ENCODE results near the gene TSPAN12. TPM values are rescaled to one million over a fixed set of nuclear protein-coding genes. Genes with fewer than 3 reads are reported as not detected.
A peak's percentile ranks its signal among the peaks of the same experiment; 100 is the strongest.
"Not testable (repeated sequence)": the region's sequence is repeated elsewhere in the genome, so short reads cannot be mapped to it uniquely, and the experiment has no call there.

The TSPAN12 gene
- polyA plus RNA-seq, 4 donors, result 181 to 199 (median 193) TPM

DNA sequence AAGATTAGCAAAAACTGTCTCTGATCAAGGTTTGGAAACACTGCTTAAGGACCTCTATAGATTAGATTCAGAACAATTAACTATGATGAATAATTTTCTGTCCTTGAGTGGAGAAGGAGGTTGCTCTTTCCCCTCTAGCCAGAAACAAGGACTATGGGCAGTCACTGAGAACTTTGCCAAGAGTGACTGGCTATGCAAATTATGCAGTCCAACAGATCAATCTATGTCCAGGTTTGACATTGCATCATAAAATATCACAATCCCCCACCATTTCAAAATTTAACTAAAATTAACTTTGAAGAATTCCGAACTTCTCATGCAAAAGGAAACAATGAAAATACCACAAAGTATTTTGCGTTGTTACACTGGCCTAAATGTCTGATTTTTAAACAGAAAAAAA lies 50.6 kb downstream of the TSPAN12 start:
- DNase-seq (ENCODE audit: low read depth in 4 of 4, low spot score in 3 of 4), result no peak

DNA sequence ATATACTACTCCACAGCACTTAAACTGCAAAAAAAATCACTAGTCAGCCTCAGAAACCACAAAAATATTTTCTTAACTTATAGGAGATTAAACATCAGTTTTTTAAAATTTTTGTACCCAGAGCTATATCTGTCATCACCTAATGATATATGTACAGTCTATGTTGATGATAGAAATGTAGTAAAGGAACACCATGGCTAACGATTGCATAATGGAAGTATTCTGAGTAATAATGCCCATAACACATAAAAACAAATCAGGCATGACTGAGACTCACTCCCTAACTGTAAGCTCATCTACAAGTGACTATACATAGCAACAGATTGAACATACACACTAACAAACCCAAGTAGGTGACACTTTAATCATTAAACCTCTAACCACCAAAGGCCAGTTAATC lies 51.3 kb downstream of the TSPAN12 start:
- no peak for DNase-seq (ENCODE audit: low read depth in 4 of 4, low spot score in 3 of 4)

DNA sequence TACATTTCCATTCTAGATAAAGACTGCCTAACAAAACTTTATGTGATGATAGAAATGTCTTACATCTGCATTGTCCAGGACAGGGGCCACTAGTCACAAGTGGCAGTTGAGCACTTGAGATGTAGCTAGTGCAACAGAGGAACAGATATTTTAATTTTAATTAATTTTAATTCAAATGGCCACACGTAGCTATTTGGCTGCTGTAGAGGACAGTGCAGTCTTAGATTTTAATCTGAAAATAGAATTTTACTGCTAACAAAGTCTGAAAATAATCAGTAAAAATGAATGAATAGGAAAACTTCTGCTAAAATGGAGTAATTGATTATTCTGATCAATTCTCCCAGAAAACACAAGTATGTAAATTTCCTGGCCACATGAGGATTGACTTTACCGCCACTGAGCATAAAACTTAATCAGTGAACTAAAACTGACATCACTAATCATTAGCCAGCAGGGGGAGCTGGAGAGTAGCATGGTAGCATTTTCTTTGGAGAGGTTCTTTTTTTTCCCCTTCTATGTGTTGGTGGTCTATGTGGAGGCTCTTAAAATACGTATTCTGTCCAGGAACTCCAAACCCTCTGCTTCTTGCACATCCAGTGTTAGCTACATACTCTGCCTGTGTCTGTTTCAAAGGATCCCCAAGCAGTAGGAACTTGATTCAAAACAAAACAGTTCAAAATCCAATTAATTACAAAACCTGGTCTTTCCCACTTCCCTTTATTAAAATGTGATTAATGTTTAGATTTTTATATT lies 52.1 kb downstream of the TSPAN12 start:
- DNase-seq (ENCODE audit: low read depth in 4 of 4, low spot score in 3 of 4), result peak; percentile 64 to 76 (median 76)

DNA sequence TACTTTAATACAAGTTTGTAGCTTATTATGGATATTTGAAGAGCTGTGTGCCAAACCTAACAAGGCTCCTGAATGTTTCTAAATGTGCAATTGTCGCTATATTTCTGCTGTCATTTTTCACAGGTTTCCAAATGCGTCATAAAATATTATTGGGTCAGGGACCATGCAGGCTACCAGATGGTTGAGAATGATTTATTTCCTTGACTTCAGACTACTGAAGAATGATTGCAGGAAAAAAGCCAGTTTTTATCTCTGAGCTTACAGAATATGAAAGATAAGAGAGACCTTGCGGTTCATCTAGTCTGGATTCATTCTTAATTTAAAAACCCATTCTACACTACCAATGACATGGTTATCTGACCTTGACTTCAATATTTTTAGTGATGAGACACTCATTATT lies 55.2 kb downstream of the TSPAN12 start:
- no peak for DNase-seq (ENCODE audit: low read depth in 4 of 4, low spot score in 3 of 4)

DNA sequence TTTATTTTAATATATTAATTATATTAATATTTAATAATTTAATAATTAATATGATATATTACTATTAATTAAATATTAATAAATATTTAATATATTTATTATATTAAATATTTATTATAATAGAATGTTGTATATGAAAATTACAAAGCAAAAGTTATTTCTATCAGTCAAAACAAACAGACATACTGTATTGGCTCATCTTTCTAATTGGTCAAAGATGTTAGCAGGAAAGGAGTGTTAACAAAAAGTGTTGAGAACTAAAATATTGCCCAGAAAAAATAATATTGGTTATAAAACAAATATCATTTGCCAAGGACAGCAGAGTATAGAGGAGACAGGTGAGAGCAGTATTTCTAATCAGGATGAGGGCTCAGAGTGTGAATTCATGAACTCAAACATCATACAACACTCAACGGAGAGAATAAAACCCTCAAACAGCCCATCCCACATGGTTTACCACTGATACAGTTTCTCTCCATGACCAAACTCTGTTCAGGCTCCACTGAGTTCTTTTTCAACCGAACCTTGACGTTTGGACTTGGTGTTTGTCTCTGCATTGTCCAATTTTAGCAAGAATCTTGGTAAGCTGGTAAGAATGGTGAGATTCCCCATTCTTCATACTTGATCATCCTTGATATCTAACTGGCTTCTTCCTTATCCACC lies 58.0 kb downstream of the TSPAN12 start:
- DNase-seq (ENCODE audit: low read depth in 4 of 4, low spot score in 3 of 4), result no peak

DNA sequence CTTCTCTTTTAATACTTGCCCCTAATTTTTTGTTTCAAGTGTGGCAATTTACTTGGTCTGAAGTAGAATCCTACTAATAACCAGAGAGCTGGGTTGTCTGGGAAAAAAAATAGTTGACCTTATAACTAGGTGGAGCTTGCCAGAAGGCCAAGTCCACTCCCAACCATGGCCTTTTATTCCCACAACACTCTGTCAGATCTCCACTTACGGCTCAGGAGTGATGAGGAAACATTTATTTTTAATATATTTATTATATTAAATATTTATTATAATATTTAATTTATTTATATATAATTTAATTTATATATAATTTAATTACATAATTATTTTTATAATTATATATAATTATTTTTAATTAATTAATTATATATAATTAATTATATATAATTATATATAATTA lies 58.8 kb downstream of the TSPAN12 start:
- DNase-seq (ENCODE audit: low read depth in 4 of 4, low spot score in 3 of 4), result no peak

DNA sequence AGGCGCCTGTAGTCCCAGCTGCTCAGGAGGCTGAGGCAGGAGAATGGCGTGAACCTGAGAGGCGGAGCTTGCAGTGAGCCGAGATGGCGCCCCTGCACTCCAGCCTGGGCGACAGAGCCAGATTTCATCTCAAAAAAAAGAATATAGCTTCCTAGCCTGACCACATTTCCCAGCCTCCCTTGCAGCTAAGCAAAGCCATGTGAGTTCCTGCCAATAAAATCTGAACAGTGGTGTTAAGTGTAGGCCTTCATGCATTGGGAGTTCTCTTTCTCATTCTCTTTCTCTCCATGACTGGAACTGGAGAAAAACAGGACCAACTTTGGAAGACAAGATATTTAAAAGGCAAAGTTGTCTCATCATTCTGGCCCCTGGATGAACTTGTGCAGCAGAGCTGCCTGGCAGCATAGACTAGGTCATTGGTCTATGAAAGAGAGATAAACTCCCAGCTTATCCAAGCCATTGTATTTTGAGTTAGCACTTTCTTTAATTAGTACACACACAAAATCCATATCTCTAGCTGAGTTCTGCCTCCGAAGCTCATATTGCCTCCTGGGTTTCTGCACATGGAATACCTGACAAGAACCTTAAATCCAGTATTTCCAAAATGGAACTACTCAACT lies 60.8 kb downstream of the TSPAN12 start:
- DNase-seq (ENCODE audit: low read depth in 4 of 4, low spot score in 3 of 4), result no peak

DNA sequence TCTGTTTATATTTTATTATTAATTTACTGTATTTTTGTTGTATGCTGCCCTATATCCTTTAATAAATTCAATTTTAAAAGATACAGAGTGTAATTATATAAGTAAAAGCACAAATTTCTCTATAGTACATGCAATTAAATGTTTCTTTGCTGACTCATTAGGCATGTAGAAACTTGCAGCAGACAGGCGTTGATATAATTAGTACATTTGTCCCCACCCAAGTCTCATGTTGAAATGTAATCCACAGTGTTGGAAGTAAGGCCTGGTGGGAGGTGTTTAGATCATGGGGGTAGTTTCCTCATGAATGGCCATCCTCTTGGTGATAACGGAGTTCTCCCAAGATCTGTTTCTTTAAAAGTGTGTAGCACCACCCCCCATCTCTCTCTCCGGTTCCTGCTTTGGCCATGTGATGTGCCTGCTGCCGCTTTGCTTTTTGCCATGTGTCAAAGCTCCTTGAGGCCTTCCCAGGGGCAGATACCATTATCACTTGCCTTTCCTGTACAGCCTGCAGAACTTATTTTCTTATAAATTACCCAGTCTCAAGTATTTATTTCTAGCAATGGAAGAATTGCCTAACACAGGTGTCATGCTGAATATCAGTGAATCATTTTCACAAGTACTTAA lies 63.7 kb downstream of the TSPAN12 start:
- no peak for DNase-seq (ENCODE audit: low read depth in 4 of 4, low spot score in 3 of 4)

DNA sequence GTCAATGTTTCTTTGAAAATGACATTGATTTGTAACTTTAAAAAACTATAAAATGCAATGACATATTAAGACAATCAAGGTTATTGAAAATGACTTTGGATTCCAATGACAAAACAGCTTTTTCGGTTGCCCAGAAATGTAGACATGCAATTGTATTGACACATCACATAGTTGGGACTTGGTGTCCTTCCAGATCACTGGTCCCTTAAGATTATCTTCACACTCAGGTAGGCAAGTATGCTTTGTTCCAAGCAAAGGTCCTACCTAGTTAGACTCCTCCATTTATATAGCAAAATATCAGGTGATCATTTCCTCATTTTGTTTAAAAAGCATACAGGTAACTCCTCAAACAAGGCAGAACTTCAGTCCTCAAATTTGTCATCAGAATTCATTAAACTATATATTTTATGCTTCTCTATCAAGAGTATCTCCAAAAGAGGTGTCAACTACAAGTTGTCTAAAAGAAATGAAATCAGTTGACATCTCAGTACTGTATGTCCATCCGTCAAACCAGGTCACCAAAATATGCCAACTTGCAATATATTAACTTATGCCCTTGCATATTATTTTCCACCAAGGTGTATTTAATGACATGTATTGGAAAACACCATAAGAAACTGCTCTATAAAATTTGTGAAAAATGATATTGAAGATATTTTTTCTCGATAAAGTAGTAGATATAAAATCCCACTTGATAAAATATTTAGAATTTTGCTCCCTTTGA lies 64.6 kb downstream of the TSPAN12 start:
- DNase-seq (ENCODE audit: low read depth in 4 of 4, low spot score in 3 of 4), result no peak

DNA sequence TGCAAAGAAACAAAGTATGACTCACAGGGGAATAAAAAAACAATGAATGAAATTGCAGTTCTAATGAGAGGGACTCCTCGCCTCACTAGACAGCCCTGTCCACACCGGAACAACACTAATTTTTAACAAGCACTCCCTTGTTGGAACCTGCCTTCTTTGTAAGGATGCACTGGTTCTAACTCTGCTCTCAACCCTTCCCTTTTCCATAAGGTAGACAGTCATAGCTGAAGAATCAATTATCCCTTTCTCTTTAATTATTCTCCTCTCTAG lies 65.1 kb downstream of the TSPAN12 start:
- DNase-seq (ENCODE audit: low read depth in 4 of 4, low spot score in 3 of 4), result no peak

DNA sequence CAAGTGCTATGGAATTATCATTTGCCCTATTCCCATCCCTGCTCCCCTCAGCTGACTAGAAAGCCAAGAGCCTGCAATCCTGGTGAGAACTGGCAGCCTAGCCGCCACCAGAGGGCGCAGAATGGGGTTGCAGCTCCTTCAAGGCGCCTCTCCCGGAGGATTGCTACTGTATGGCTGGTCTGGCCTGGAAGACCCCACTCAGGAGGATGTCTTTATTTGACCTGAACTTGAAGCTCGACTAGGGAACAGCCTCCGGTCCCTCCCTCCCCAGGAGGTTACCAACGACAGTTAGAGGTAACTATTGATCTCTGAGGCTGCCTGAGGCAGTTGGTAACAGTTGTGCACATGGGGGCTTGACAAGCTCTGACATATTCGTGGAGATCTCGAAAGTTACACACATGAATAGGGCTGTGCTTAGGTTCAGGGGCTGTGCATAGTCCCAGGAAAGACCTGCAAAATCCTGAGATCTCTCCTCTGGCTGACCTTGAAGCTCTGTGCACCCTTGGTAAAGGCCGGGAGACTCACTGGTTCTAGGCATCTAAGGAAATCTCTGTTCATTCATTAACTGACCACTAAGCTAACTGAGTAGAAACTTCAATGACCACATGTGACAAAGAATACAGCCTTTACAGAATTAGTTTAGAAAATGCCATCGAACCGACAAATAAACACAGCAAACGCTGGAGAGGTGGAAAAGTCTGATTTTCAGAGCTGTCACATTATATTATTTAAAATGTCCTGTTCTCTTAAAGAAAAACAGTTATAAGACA lies 65.7 kb downstream of the TSPAN12 start:
- DNase-seq (ENCODE audit: low read depth in 4 of 4, low spot score in 3 of 4), result peak; percentile 46 to 62 (median 54)

DNA sequence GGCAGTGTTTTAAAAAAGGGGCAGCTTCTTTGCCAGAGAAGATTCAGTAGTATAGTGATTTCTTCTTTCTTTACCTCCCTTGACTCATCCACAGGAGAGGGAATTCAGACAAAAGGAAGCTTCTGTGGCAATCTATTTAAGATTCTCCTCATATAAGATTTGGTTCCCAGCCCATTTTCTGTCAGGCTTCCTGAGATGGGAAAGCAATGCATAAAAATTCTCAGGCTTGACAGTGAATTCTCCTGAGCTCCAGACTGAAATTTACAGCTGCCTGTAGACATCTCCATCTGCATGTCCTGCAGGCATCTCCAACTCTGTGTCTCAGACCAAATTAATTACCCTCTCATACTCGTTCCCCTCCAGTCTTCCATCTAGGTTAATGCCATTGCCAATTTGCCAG lies 72.8 kb downstream of the TSPAN12 start:
- no peak for DNase-seq (ENCODE audit: low read depth in 4 of 4, low spot score in 3 of 4)

DNA sequence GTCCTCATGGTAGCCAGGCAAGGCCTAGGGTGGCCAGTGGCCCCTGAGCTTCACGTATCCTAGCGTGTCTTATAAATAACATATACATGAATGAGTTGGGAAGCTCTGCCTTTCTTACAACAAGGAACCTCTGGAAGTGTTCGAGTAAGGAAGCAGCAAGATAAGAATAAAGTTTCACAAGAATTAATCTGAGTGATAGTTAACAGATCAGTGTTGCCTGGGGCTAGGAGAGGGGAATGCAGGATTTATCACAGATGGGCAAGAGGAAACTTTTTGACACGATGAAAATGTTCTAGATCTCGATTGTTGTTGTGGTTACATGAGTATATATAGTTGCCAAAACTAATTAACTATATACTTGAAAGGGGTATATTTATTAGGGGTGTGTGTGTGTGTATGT lies 74.2 kb downstream of the TSPAN12 start:
- no peak for DNase-seq (ENCODE audit: low read depth in 4 of 4, low spot score in 3 of 4)

DNA sequence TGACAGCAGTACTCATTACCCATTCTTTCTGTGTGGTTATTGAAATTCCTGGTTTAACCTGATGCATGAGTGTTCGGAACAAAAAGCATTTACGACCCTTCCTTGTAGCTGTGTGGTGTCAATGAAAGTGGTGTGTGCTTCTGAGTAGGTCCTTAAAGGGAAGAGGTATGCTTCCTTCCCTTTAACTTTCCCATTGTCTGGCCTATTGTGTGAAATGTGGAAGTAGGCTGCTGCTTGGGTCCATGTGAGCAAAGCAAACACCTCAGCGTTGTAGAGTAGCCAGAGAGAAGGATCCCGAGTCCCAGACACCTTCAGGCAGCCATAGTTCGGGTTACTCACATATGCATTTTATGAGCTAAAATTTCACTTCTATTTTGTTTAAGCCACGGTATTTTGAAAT lies 74.7 kb downstream of the TSPAN12 start:
- DNase-seq (ENCODE audit: low read depth in 4 of 4, low spot score in 3 of 4), result no peak

DNA sequence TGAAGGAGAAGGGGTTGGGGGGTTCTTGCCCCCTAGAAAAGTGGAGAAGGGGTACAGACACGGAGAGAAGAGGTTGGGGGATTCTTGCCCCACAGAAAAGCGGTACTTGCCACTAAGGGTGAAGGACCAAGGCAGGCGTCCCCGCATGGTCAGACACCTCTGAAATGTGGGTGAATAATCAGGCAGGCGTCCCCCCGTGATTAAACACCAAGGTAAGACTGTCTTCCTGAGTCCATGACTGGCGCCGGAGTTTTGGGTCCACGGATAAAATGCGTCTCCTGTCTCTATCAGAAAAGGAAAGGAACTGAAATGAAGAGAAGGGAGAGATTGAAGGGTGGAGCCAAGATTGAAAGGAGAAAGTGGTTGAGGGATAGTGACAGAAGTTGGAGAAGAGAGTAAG lies 76.0 kb downstream of the TSPAN12 start:
- not testable (repeated sequence) for DNase-seq (ENCODE audit: low read depth in 4 of 4, low spot score in 3 of 4)

DNA sequence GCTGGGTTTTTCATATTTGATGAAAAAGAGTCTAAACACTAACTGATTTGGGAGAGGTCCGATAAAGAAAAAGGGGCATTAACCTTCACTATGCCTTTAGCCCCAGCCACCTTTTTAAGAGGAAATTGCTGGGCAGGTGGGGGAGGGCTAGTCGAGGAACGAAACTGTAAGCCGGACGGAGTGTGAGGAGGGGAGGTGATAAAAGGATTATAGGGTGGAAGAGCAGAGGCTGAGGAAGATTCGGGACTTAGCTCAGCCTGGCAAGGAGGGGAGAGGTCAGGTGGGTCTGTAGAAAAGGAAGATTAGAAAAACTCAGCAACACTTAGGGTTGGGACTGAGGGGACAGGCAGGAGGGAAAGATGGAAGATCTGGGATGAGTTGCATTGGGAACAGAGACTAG lies 77.0 kb downstream of the TSPAN12 start:
- DNase-seq (ENCODE audit: low read depth in 4 of 4, low spot score in 3 of 4), result no peak

DNA sequence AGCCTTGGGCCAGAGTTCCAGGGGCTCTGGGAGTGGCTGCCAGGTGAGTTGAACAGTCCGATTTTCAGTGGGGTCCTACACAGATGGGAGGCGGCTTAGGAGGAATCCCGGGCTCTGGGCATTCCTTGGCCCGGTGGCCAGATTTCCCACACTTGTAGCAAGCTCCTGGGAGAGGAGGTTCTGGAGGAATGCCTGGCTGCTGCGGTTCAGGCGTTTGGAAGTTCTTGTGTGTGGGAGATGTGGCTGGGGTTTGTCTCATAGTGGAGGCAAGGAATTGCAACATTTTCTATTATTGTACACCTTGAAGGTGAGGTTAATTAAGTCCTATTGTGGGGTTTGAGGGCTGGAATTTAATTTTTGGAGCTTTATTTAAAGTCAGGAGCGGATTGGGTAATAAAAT lies 77.5 kb downstream of the TSPAN12 start:
- not testable (repeated sequence) for DNase-seq (ENCODE audit: low read depth in 4 of 4, low spot score in 3 of 4)

DNA sequence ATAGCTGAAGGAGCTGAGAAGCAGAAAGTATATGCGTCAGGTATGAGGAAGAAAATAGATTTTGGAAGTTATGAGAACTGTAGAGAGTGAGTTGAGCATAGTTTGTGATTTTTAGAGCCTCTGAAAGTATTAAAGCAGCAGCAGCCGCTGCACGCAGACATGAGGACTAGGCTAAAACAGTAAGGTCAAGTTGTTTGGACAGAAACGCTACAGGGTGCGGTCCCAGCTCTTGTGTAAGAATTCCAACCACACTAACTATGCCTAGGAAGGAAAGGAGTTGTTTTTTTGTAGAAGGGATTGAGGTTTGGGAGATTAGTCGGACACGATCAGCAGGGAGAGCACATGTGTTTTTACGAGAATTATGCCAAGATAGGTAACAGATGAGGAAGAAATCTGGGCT lies 78.9 kb downstream of the TSPAN12 start:
- not testable (repeated sequence) for DNase-seq (ENCODE audit: low read depth in 4 of 4, low spot score in 3 of 4)

DNA sequence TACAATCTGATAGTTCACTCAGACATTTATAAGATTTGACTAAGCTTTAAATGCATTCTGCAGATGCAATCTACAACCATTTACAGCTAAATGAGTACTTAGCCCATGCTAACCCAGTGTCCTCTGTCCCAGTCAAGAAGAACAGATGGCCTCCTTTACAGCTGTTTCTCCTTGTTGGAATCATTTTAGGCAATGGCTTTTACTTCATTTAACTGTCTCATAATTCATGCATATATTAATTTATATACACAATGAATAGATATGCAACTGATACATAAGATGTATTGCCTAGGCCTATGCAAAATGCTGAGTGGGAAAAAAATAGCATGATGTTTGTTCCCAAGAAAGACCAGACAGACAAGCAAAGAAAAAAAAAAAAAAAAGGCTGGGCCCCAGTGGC lies 82.2 kb downstream of the TSPAN12 start:
- no peak for DNase-seq (ENCODE audit: low read depth in 4 of 4, low spot score in 3 of 4)

DNA sequence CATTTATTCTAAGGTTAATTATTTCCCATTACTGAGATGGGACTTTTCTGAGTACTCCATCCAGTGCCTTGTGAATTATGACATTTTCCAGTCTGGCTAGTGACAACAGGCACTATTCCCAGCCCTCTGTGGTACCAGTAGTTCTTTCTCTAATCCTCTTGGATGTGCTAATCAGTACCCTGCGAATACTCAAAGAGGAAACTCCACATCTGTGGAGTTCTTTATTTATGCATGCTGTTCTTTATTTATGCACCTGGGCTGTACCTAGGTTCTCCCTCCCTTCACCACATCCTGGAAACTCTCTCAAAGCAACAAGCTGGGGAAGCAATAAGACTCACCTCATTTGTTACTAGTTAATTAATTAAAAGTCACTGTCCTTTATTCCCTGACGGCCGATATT lies 83.5 kb downstream of the TSPAN12 start:
- DNase-seq (ENCODE audit: low read depth in 4 of 4, low spot score in 3 of 4), result no peak

Data from right renal pelvis (tissue), 4 donors.